Measurements from ENCODE around the gene TBC1D22A. TPM values are rescaled to one million over a fixed set of nuclear protein-coding genes. Genes with fewer than 3 reads are reported as not detected.
A peak's percentile ranks its signal among the peaks of the same experiment; 100 is the strongest.

TBC1D22A gene
- total and polyA plus RNA-seq, 10 of the 15 experiments (the other 5 are each of a cell fraction or from before 2014, with no cell fraction given), result 0.63 to 44.7 (median 27.4) TPM

DNA sequence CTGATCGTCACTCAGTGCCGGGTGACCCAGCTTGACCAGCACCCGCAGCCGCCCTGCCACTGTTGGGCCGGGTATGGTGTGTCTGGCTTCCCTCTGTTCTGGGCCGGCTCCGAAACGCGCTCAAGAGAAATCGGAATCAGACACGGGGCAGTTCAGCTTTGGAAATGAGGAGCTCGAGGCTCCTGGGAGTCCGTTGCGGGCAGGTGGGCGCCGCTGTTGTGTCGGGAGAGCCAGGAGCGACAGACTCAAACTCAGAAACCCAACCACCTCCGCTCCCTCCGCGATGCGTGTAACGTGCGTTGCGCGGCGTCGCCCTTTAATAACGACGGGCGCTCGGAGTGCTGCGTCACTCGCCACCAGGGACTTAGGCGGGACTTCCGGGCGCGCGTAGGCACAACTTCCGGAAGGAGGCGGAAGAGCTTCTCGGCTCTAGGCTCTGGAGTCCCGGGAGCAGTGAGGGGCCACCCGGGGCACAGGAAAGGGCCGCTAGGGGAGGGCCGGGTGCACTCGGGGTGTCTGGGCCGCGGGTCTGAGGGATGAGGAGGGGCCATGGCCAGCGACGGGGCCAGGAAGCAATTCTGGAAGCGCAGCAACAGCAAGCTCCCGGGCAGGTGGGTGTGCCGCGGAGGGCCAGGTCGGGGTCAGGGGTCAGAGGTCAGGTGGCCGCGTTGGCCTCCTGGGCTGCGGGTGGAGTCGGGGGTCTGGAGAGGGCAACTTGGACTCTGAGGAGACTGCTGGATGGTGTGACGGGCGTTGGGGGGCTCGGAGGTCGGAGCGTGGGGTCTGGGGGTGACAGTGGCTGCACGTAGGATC, at the start of gene TBC1D22A (continued):
- no peak for TF ChIP-seq HDAC2 (IDR thresholded peaks at IDR 0.05)
- TF ChIP-seq ZZZ3 (IDR thresholded peaks at IDR 0.05; ENCODE audit: control insufficient read depth, insufficient read length, low read depth), result no peak
- TF ChIP-seq, protein P1, sequence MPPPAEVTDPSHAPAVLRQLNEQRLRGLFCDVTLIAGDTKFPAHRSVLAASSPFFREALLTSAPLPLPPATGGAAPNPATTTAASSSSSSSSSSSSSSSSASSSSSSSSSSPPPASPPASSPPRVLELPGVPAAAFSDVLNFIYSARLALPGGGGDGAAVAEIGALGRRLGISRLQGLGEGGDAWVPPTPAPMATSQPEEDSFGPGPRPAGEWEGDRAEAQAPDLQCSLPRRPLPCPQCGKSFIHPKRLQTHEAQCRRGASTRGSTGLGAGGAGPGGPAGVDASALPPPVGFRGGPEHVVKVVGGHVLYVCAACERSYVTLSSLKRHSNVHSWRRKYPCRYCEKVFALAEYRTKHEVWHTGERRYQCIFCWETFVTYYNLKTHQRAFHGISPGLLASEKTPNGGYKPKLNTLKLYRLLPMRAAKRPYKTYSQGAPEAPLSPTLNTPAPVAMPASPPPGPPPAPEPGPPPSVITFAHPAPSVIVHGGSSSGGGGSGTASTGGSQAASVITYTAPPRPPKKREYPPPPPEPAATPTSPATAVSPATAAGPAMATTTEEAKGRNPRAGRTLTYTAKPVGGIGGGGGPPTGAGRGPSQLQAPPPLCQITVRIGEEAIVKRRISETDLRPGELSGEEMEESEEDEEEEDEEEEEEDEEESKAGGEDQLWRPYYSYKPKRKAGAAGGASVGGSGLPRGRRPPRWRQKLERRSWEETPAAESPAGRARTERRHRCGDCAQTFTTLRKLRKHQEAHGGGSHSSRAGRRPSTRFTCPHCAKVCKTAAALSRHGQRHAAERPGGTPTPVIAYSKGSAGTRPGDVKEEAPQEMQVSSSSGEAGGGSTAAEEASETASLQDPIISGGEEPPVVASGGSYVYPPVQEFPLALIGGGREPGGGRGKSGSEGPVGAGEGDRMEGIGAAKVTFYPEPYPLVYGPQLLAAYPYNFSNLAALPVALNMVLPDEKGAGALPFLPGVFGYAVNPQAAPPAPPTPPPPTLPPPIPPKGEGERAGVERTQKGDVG (CRISPR knock-in tag; IDR thresholded peaks at IDR 0.05), result 0 out of 2 replicates have a peak, but pooled peaks have one; percentile 58
- TF ChIP-seq SPI1 (IDR thresholded peaks at IDR 0.05; ENCODE audit: borderline replicate concordance, insufficient read depth, low read depth, low read length), result no peak
- no peak for TF ChIP-seq FOXM1 (IDR thresholded peaks at IDR 0.05; ENCODE audit: low read depth, low read length)
- TF ChIP-seq TBL1XR1 (IDR thresholded peaks at IDR 0.05; ENCODE audit: low read depth, low read length), result peak; percentile 32; the same call in 1 of the 2 replicates
- peak; percentile 68 for TF ChIP-seq SMAD1 (IDR thresholded peaks at IDR 0.05; ENCODE audit: low read depth, partially characterized antibody)
- TF ChIP-seq YY1 (IDR thresholded peaks at IDR 0.05; ENCODE audit: low read depth, low read length), result no peak; the same call in 1 of the 2 replicates
- TF ChIP-seq RBBP5 (conservative IDR thresholded peaks at IDR 0.05), result no peak
- no peak for TF ChIP-seq NFYA (IDR thresholded peaks at IDR 0.05; ENCODE audit: borderline replicate concordance, low read depth, low read length)
- peak; percentile 69 for TF ChIP-seq SP1 (IDR thresholded peaks at IDR 0.05; ENCODE audit: low read depth, low read length)
- TF ChIP-seq, protein P2, sequence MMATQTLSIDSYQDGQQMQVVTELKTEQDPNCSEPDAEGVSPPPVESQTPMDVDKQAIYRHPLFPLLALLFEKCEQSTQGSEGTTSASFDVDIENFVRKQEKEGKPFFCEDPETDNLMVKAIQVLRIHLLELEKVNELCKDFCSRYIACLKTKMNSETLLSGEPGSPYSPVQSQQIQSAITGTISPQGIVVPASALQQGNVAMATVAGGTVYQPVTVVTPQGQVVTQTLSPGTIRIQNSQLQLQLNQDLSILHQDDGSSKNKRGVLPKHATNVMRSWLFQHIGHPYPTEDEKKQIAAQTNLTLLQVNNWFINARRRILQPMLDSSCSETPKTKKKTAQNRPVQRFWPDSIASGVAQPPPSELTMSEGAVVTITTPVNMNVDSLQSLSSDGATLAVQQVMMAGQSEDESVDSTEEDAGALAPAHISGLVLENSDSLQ (IDR thresholded peaks at IDR 0.05), result peak; percentile 80
- TF ChIP-seq SRF (IDR thresholded peaks at IDR 0.05; ENCODE audit: low read depth in 2 of 2, low read length in 2 of 2), result peak in 1 of 2 experiments; percentile 83; a peak in 2 of 4 replicates
- TF ChIP-seq, protein P3, sequence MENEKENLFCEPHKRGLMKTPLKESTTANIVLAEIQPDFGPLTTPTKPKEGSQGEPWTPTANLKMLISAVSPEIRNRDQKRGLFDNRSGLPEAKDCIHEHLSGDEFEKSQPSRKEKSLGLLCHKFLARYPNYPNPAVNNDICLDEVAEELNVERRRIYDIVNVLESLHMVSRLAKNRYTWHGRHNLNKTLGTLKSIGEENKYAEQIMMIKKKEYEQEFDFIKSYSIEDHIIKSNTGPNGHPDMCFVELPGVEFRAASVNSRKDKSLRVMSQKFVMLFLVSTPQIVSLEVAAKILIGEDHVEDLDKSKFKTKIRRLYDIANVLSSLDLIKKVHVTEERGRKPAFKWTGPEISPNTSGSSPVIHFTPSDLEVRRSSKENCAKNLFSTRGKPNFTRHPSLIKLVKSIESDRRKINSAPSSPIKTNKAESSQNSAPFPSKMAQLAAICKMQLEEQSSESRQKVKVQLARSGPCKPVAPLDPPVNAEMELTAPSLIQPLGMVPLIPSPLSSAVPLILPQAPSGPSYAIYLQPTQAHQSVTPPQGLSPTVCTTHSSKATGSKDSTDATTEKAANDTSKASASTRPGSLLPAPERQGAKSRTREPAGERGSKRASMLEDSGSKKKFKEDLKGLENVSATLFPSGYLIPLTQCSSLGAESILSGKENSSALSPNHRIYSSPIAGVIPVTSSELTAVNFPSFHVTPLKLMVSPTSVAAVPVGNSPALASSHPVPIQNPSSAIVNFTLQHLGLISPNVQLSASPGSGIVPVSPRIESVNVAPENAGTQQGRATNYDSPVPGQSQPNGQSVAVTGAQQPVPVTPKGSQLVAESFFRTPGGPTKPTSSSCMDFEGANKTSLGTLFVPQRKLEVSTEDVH (IDR thresholded peaks at IDR 0.05; ENCODE audit: low read depth, partially characterized antibody), result peak; percentile 85
- TF ChIP-seq, protein P4, sequence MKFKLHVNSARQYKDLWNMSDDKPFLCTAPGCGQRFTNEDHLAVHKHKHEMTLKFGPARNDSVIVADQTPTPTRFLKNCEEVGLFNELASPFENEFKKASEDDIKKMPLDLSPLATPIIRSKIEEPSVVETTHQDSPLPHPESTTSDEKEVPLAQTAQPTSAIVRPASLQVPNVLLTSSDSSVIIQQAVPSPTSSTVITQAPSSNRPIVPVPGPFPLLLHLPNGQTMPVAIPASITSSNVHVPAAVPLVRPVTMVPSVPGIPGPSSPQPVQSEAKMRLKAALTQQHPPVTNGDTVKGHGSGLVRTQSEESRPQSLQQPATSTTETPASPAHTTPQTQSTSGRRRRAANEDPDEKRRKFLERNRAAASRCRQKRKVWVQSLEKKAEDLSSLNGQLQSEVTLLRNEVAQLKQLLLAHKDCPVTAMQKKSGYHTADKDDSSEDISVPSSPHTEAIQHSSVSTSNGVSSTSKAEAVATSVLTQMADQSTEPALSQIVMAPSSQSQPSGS (IDR thresholded peaks at IDR 0.05; ENCODE audit: low read length), result no peak
- peak; percentile 54 for TF ChIP-seq SIX5 (IDR thresholded peaks at IDR 0.05; ENCODE audit: low read depth, low read length, severe bottlenecking)
- peak; percentile 42 for TF ChIP-seq LARP7 (IDR thresholded peaks at IDR 0.05)
- TF ChIP-seq, protein P5, sequence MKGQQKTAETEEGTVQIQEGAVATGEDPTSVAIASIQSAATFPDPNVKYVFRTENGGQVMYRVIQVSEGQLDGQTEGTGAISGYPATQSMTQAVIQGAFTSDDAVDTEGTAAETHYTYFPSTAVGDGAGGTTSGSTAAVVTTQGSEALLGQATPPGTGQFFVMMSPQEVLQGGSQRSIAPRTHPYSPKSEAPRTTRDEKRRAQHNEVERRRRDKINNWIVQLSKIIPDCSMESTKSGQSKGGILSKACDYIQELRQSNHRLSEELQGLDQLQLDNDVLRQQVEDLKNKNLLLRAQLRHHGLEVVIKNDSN (IDR thresholded peaks at IDR 0.05; ENCODE audit: borderline replicate concordance, extremely low read length, insufficient read depth, low read depth, low read length), result no peak
- TF ChIP-seq ZNF384 (IDR thresholded peaks at IDR 0.05; ENCODE audit: borderline replicate concordance, low read depth, low read length), result no peak

Data from GM12878 (cell line).